Measurements from ENCODE around the gene OVOL3.

Gene OVOL3

DNA sequence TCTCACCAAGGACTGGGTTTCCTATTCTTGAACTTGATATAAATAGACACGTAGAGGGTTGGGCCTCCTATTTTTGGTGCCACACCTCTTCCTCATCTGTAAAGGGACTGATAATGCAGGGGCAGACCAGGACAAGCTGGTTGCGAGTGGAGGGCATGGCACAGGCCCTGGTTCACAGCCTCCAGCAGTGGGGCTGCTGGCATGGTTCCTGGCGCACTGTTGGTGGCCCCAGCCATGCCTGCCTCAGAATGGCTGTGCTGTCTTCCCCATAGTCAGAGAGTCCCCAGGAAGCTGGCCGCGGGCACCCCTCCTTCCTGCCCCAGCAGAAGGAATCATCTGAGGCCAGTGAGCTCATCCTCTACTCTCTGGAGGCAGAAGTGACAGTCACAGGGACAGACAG is 10.5 kb upstream of the OVOL3 start:
- no peak for DNase-seq (ENCODE audit: low spot score)

DNA sequence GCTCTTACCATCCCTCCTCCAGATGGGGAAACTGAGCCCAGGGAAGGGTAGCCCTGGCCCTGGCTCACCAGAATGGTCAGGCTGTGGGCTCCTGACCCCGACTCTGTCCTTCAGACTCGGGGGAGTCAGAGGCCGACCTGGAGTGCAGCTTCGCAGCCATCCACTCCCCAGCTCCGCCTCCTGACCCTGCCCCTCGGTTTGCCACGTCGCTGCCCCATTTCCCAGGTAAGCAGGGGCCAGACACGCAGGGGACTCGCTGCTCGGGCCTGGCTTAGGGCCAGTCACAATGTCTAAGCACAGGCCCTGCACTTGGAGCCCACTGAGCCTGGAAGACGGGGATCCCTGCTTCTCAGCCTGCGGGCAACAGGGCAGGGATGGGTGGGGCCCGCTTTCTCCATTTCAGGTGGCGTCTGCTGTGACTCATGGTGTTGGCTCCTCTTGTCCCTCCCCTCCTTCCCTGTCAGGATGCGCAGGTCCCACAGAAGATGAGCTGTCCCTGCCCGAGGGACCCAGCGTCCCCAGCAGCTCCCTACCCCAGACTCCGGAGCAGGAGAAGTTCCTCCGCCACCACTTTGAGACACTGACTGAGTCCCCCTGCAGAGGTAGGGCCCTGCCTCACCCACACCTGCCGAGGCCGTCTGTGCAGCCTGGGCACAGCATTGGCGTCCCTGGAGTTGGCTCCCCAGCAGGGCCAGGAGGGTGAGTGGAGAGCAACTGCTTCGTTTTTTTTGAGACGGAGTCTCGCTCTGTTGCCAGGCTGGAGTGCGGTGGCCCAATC is 9.2 kb upstream of the OVOL3 start:
- no peak for DNase-seq (ENCODE audit: low spot score)

DNA sequence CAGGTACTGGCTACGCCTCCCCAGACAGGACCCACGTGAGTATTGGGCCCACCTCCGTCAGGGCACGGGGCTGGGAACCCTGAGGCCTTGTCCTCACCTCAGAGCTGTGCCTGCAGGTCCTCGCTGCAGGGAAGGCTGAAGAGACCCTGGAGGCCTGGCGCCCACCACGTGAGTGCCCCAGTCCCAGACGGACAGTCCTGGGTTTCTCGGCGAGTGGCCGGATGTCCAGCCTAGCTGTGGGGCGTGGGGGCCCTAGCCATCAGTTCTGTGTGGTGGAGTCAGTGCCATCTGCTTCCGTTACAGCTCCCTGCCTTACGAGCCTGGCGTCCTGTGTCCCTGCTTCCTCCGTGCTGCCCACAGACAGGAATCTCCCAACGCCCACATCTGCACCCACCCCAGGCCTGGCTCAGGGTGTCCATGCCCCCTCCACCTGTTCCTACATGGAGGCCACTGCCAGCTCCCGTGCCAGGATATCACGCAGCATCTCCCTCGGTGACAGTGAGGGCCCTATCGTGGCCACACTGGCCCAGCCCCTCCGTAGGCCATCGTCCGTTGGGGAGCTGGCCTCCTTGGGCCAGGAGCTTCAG is 7.8 kb upstream of the OVOL3 start:
- DNase-seq (ENCODE audit: low spot score): no peak

- no peak for DNase-seq (ENCODE audit: low spot score)
Measured at GRCh38 chr19:36103842-36104552, 6.9 kb upstream of the OVOL3 start.

GRCh38 chr19:36106441-36106840 is 4.5 kb upstream of the OVOL3 start:
- no peak for DNase-seq (ENCODE audit: low spot score)

DNA sequence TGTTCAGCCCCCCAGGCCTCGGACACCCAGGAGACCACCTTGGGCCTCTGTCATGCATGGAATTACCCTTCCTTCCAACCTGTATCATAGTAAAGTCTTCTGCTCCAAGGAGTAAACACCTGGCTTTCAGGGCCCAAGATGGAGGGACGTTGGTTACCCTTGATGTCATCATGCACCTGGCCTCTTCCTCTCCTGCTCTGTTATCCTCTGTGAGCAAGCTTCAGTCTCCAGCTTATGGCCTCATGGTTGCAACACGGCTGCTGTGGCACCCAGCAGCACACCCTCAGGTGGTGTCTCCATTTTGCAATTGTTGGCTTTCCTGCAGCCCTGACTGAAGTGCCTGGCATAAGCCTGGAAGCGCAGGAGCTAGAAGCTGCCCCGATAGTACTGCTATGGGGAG is 4.0 kb upstream of the OVOL3 start:
- no peak for DNase-seq (ENCODE audit: low spot score)

GRCh38 chr19:36108684-36109083 is 2.3 kb upstream of the OVOL3 start:
- DNase-seq (ENCODE audit: low spot score): no peak

DNA sequence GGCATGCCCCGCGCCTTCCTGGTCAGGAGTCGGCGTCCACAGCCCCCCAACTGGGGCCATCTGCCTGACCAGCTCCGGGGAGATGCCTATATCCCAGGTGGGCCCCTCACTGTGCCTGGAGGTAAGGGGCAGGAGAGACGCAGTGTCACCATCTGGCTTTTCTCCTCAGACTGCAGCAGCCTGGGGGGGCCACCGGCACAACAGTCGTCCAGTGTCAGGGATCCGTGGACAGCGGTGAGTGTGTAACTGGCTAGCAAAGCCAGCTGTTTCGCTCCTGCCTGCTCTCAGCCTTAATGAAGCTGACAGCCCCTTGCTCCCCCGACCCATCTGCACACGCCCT is 227 bp downstream of the OVOL3 start:
- DNase-seq (ENCODE audit: low spot score): no peak

DNA sequence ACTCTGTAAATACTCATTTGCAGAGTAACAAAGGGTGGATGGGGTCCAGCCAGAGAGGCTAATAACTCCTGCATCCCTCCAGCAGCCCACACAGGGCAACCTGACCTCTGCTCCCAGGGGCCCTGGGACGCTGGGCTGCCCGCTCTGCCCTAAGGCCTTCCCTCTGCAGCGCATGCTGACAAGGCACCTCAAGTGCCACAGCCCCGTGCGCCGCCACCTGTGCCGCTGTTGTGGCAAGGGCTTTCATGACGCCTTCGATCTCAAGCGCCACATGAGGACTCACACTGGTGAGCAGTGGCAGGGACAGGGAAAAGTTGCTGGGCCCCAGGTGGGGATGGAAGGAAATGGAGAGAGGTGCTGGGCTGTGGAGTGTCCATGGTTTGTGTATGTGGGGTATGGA is 1.7 kb downstream of the OVOL3 start:
- no peak for DNase-seq (ENCODE audit: low spot score)

DNA sequence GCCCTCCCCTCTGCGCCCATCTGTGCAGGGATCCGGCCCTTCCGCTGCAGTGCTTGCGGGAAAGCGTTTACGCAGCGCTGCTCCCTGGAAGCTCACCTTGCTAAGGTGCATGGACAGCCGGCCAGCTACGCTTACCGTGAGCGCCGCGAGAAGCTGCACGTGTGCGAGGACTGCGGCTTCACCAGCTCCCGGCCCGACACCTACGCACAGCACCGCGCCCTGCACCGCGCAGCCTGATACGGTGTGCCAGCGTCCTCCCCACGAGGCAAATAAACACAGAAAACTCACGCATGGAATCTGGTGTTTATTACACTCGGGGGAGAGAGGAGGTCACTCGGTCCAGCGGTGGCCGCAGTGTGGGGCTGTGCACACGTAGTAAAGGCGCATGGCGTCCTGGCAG is 2.5 kb downstream of the OVOL3 start:
- DNase-seq (ENCODE audit: low spot score): no peak

GRCh38 chr19:36113894-36114720 is 3.2 kb downstream of the OVOL3 start:
- DNase-seq (ENCODE audit: low spot score): peak; percentile 21

DNA sequence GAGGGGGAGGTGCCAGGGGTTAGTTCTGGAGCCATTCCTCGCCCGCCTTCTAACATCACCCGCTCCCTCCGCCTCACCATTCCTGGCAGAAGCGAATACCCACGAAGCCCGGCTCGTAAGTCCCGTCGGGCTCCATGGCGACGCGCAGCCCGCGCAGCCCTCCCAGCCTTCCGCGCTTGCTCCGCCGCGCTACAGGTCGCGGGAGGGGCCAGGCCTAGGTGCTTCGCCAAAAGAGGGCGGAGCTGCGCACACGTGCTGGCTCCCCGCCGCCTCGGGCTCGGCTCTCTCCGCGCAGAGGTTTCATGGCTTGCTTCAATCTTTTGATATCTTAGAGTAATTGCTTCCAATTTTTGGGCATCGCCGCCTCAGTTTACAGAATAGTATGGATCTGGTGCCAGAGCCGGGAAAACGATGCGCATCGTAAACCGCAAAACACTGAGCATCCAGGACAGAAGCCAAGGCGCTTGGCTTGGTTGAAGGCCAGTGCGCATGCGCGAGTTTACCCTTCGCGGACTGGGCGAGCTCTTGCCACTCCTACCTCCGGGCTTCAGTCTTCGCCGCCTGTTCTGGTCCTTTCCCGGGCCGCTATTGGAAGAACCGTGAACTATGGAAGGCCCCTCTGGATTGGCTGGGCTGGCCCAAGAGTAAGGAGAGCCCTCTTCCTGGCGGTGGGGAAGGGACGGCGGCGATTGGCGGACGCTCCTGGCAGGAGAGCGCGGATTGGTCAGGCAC is 3.9 kb downstream of the OVOL3 start, which contains the start of gene POLR2I:
TSS of gene POLR2I (minus strand) at position 155 of the 732 bp plus-strand sequence. CDS start at position 136, 19 bp downstream.
- peak; percentile 100 for DNase-seq (ENCODE audit: low spot score)

DNA sequence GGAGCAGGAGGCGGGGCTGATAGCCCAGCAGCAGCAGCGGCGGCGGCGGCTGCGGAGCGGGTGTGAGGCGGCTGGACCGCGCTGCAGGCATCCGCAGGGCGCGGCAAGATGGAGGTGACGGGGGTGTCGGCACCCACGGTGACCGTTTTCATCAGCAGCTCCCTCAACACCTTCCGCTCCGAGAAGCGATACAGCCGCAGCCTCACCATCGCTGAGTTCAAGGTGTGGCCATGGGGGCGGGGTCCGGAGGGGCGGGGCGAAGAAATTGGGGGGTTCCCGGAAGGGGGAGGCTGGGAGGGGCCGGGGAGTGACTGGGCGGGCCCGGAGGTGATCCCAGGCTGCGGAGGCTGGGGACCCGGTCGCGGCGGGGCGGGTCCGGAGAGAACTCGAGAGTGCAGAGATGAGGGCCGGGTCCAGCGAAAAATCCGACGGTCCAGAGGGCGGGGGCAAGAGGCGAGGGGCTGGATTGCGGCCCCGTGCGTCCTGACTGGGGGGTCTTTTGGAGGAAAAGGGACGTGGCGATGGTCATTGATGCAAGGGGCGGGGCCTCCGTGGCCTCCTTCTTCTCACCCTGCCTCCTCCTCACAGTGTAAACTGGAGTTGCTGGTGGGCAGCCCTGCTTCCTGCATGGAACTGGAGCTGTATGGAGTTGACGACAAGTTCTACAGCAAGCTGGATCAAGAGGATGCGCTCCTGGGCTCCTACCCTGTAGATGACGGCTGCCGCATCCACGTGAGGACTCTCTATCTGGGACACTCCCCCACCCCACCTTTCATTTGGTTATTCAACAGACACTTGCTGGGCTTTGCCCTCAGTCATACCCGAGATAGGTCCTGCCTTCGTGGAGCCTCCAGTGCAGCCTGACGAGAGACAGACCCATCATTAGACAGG is 4.8 kb downstream of the OVOL3 start, which contains the start of gene TBCB:
TSS of gene TBCB (plus strand) at position 16 of the 891 bp plus-strand sequence. CDS start at position 109, 93 bp downstream.
- peak; percentile 45 for DNase-seq (ENCODE audit: low spot score)

DNA sequence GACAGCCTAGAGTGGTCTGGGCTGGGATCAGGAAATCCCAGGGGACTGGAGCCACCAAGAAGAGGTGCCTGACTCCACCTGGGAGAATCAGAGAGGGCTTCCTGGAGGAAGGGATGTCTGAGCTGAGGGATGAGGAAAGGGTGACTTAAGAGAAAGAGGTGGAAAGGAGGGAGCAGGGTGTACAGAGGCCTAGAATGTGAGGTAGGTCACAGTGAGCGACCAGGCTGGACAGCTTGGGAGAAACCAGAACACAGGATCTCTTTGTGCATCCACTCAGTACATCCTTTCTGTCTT is 5.3 kb downstream of the OVOL3 start:
- no peak for DNase-seq (ENCODE audit: low spot score)

GRCh38 chr19:36120092-36120983 is 9.4 kb downstream of the OVOL3 start:
- no peak for DNase-seq (ENCODE audit: low spot score)

- DNase-seq (ENCODE audit: low spot score): no peak
Measured at GRCh38 chr19:36120984-36121358, 10.0 kb downstream of the OVOL3 start.

- no peak for DNase-seq (ENCODE audit: low spot score)
Measured at GRCh38 chr19:36121486-36122124, 10.7 kb downstream of the OVOL3 start.

GRCh38 chr19:36125557-36125956 is 14.6 kb downstream of the OVOL3 start:
- no peak for DNase-seq (ENCODE audit: low spot score)

DNA sequence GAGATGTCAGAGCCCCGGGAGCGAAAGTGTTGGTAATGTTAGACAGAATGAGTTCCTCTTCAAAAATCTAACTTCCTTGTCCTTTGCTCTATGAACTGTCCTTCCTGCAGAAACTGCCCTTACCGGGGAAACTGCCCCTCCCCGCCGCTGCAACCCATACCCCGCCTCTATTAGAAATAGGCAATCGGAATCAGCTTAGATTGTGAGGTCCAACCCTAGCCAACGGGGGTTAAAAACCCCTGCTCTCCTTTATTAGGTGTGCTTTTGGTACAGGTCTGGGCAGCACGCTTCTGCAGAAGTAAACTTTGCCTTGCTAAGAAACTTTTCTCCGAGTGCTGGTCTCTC is 17.4 kb downstream of the OVOL3 start:
- DNase-seq (ENCODE audit: low spot score): no peak

All from SK-N-DZ (cell line).